GM06990 (cell line): ENCODE results near the gene L1CAM.

Experiments used
- DNase-seq: peaks from one replicate; pipeline ENCODE4 v3.0.0-alpha.2; 2011; ENCODE audit not compliant: insufficient read length; ENCODE audit errors: extremely low read depth
- H3K27me3 ChIP-seq: replicated peaks from 2 replicates; pipeline ENCODE4 v1.6.0; 2011; ENCODE audit warnings: low read length; ENCODE audit not compliant: control insufficient read depth, insufficient read depth
- H3K36me3 ChIP-seq: 2 replicates; pipeline ENCODE4 v1.5.1; 2011; ENCODE audit warnings: low read length; ENCODE audit not compliant: control insufficient read depth, insufficient read depth
- H3K4me3 ChIP-seq: replicated peaks from 2 replicates; pipeline ENCODE4 v1.5.1; 2011; ENCODE audit warnings: low read depth, mild to moderate bottlenecking, control low read depth, low read length
- TF ChIP-seq, protein P1 (sequence below): IDR thresholded peaks from 2 replicates; pipeline ENCODE4 v1.5.1; 2011; ENCODE audit warnings: low read length, control low read depth, mild to moderate bottlenecking, inconsistent platforms; ENCODE audit not compliant: insufficient read depth, poor library complexity, severe bottlenecking

L1CAM gene

DNA sequence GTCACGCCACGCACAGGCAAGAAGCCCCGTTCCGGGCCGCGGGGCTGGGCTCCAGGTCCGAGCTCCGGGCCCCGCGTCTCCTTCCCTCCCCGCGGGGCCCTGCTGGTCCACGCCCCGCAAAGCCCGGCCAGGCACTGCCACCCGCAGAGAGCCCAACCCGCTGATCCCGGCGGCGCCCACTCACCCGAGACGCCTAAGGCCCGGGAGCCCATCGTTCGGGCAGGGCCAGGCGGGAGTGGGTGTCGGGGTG lies 56.5 kb downstream of the L1CAM start:
- TF ChIP-seq, protein P1, sequence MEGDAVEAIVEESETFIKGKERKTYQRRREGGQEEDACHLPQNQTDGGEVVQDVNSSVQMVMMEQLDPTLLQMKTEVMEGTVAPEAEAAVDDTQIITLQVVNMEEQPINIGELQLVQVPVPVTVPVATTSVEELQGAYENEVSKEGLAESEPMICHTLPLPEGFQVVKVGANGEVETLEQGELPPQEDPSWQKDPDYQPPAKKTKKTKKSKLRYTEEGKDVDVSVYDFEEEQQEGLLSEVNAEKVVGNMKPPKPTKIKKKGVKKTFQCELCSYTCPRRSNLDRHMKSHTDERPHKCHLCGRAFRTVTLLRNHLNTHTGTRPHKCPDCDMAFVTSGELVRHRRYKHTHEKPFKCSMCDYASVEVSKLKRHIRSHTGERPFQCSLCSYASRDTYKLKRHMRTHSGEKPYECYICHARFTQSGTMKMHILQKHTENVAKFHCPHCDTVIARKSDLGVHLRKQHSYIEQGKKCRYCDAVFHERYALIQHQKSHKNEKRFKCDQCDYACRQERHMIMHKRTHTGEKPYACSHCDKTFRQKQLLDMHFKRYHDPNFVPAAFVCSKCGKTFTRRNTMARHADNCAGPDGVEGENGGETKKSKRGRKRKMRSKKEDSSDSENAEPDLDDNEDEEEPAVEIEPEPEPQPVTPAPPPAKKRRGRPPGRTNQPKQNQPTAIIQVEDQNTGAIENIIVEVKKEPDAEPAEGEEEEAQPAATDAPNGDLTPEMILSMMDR = no peak
- no peak for DNase-seq
- no peaks in the 10 kb centered on the region; the same call in 1 of the 2 replicates for H3K27me3 ChIP-seq
- H3K36me3 ChIP-seq = no peaks in the 10 kb centered on the region
- no peak overlapping the region for H3K4me3 ChIP-seq

DNA sequence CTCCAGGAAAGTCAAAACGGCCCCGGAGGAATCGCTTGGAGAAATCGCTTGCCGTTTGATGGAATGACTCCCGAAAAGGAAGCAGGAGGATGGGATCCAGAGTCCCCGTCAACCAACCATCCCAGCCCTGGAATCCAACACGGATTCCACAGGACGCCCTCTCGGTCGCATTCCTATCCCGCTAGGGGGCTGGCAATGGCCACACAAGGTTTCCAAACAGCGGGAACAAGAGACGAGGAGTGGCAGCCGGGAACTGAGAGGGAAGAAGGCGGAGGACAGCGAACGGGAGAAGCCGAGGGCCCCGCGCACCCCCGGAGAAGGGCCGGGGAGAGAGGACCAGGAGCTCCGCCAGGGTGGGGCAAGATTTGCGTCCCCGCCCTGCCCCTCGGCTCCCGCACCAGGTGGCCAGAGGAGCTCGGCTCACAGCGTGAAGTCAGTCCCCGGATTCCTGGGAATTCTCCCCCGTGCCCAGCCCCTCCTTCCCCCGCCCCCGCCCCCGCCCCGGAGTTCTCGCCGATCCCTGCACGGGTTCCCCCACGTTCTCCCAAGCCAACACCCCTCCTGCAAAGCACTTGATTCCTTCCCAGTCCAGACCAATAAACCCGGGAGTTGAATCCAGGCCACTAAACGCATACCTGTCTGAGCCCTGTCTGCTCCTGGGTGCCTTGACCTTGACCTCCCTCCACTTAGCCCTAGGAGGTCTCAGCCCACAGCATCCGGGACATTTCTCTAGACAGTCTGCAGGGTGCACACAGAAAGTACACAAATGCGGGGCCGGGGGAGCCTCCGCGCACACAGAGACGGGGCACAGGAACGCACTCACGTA lies 57.0 kb downstream of the L1CAM start:
- DNase-seq = no peak
- TF ChIP-seq, protein P1 = no peak
- Histone ChIP-seq H3K4me3 (no peak overlapping the region), H3K36me3 (no peaks in the 10 kb centered on the region), H3K27me3 (no peaks in the 10 kb centered on the region; the same call in 1 of the 2 replicates)

DNA sequence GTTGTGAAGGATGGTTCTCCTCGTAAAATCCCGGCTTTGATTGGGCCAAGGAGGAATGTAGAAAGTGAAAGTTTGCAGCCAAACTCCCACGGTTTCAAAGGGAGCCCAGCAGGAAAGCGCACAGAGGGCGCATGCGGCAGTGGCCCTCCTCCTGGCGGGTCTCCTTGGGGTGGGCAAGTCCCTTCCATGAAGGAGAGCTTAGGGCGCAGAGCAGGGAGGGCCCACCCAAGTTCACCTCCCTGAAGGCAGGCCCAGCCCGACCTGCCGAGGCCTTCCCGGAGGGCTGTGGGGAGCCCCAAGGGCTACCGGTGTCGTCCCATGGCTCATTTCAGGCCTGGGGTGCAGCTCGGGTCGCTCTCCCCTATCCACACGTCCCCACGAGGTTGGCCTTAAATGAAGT lies 57.7 kb downstream of the L1CAM start:
- H3K4me3 ChIP-seq = no peak overlapping the region
- H3K27me3 ChIP-seq = no peaks in the 10 kb centered on the region; the same call in 1 of the 2 replicates
- TF ChIP-seq, protein P1 = no peak
- no peaks in the 10 kb centered on the region for H3K36me3 ChIP-seq
- DNase-seq = no peak

DNA sequence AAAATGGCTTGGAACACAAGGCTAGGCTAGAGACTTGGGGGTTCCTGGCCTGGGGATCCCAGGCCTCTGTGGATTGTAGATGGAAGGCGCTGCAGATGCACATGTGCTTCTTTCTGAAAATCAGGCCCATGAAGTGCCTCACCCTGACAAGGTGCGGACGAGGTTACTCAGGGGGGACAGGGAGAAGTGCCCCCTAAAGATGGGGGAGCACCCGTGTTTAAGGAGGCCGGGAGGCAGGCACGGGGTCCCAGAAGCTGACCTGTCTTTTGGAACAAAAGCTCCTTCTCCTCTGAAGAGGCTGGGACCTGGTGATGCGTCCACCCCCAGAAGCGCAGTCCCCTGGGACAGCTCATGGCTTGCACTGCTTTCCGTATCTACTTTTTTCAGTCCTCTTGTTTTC lies 58.1 kb downstream of the L1CAM start:
- H3K27me3 ChIP-seq = no peaks in the 10 kb centered on the region; the same call in 1 of the 2 replicates
- no peaks in the 10 kb centered on the region for H3K36me3 ChIP-seq
- DNase-seq = no peak
- no peak overlapping the region for H3K4me3 ChIP-seq
- TF ChIP-seq, protein P1 = no peak

DNA sequence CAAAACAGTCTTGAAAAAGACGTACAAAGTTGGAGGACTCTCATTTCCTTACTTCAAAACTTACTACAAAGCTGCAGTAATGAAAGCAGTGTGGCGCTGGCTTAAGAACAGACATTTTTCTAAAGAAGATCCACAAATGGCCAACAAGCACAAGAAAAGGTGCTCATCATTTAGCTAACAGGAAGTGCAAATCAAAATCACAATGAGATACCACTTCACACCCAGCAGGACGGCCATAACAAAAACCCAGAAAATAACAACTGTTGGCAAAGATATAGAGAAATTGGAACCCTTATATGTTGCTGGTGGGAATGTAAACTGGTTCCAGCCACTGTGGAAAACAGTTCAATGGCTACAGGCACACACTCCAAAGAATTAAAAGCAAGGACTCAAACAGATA lies 59.0 kb downstream of the L1CAM start:
- no peak for DNase-seq
- no peaks in the 10 kb centered on the region for H3K36me3 ChIP-seq
- H3K27me3 ChIP-seq = no peaks in the 10 kb centered on the region; the same call in 1 of the 2 replicates
- no peak overlapping the region for H3K4me3 ChIP-seq
- TF ChIP-seq, protein P1 = no peak
